GM18508 (cell line): ENCODE results near the gene FOXP3.
A peak's percentile ranks its signal among the peaks of the same experiment; 100 is the strongest.

Experiments used
- ATAC-seq: cut with Tn5 transposase; IDR thresholded peaks from one replicate; pipeline ENCODE4 v1.9.1; 2021; ENCODE audit warnings: moderate number of reproducible peaks; ENCODE audit not compliant: insufficient read depth, unreplicated experiment

The FOXP3 gene

GRCh38 chrX:49276671-49277534 lies 12.4 kb upstream of the FOXP3 start:
- no peak for ATAC-seq

- ATAC-seq, result no peak
Measured at GRCh38 chrX:49276207-49276606, 11.7 kb upstream of the FOXP3 start.

- ATAC-seq, result no peak
Measured at GRCh38 chrX:49273181-49273727, 8.7 kb upstream of the FOXP3 start.

DNA sequence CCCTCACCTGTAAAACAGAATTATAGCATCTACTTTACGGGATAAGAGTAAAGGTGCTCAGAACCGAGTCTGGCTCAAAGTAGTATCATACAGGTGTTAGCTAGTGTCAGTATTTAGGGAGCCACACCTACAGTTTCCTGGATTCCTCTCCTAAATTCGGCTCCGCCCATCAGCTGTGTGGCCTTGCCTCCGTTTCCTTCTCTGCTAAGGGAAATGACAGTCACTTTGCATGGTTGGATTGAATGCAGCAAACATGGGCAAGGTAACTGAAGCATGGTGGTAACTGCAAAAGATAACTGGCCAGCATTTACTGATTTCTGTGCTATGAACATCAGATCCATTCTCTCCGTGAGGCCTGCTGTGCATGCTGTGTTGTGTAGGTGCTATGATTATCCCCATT lies 7.9 kb upstream of the FOXP3 start:
- no peak for ATAC-seq

DNA sequence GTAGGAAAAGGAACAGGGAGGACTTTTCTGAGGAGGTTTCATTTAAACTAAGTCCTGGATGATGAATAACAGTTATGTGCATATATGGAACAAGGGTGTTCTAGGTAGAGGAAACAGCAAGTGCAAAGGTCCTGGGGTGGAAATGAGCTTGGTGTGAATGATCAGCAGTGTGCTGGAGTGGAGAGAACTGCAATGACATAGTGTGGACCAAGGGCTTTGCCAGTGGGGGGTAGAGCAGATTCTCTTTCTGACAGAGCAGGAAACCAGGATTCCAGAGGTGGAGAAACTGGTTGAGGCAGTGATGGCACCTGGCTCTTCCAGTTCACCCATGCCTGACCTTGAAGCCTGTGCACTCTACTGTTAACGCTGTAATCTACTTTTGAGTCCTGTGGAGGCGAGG lies 6.8 kb upstream of the FOXP3 start:
- no peak for ATAC-seq

DNA sequence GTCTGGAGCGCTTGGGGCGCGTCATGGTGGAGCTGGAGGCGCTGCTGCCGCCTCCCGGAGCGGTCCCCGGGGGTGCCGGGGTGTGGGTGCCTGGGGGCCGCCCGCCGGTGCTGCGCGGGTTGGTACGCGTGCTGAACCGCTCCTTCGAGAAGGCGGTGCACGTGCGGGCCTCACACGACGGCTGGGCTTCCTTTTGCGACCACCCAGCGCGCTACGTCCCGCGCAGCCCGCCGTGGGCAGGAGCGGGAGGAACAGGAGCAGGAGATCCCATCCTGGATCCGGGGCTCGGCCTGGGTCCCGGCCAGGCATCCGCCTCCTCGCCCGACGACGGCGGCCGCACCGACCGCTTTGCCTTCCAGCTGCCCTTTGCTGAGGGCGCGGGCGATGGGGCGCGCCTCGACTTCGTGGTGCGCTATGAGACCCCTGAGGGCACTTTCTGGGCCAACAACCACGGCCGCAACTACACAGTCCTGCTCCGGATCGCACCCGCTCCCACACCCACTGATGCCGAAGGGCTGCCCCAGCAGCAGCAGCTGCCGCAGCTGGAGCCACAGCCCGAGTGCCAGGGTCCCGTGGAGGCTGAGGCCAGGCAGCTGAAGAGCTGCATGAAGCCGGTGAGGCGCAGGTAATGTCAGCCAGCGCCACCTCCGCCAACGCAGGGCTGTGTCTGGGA lies 5.9 kb upstream of the FOXP3 start:
- ATAC-seq, result no peak

- ATAC-seq, result no peak
Measured at GRCh38 chrX:49269767-49270248, 5.3 kb upstream of the FOXP3 start, which contains the start of gene PPP1R3F. Gene PPP1R3F (plus strand): TSS chrX:49269793. CDS start chrX:49269870, 77 bp downstream.

DNA sequence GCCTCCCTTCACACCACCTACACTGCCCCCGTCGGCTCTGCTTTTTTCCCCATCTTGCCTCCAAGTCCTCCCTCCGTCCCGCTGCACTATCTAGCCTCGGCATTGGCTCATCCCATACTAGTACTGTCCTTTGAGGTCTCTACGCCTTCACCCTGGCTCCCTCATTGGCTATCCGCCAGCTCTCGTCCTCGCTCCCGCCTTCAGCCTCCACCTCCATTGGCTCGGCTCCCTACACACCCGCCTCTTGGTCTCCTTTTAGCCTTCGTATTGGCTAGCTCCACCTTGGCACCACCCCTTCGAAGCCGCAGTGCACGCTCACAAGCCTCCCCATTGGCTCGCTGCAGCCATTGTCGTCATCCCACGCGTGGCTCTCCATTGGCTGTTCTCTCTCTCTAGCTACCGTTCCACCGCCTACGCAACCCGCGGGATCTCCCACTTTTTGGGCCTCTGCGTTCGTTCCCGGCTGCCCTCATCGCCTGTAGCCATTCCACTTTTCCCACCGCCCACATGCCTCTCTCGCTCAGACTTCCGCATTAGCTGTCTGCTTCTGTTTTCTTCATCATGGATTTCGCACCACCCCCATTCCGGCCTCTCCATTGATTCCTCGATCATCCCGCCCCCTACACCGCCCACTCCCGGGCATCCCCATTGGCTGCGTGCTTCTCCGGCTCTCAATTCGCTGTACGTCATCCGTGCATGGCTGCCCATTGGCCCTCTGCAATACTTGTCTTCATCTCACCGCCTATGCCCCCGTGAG lies 4.7 kb upstream of the FOXP3 start:
- peak; percentile 86 for ATAC-seq

- no peak for ATAC-seq
Measured at GRCh38 chrX:49268702-49269009, 4.1 kb upstream of the FOXP3 start.

GRCh38 chrX:49266523-49267445 lies 2.3 kb upstream of the FOXP3 start:
- no peak for ATAC-seq

DNA sequence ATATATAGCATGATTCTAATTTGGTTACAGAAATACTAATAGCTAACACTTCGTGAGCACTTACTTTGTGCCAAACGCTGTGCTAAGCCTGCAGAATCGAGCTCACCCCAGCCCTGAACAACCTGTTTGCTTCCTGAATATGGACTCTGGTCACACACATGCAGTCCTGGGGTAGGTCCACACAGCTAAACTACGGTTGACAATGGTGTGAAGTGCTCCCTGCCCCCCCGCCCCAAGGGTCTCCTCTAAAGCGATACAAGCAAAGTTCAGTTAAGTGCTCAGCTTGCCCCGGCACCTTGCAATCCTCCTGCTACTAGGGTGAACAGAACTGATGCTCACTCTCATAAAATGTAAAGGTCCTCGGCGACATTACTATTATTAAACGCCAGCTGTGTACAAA lies 879 bp downstream of the FOXP3 start:
- ATAC-seq, result no peak

- ATAC-seq, result no peak
Measured at GRCh38 chrX:49262603-49263002, 1.9 kb downstream of the FOXP3 start.

GRCh38 chrX:49260221-49260985 lies 4.1 kb downstream of the FOXP3 start:
- ATAC-seq, result no peak

- ATAC-seq, result no peak
Measured at GRCh38 chrX:49258749-49259124, 5.8 kb downstream of the FOXP3 start.

DNA sequence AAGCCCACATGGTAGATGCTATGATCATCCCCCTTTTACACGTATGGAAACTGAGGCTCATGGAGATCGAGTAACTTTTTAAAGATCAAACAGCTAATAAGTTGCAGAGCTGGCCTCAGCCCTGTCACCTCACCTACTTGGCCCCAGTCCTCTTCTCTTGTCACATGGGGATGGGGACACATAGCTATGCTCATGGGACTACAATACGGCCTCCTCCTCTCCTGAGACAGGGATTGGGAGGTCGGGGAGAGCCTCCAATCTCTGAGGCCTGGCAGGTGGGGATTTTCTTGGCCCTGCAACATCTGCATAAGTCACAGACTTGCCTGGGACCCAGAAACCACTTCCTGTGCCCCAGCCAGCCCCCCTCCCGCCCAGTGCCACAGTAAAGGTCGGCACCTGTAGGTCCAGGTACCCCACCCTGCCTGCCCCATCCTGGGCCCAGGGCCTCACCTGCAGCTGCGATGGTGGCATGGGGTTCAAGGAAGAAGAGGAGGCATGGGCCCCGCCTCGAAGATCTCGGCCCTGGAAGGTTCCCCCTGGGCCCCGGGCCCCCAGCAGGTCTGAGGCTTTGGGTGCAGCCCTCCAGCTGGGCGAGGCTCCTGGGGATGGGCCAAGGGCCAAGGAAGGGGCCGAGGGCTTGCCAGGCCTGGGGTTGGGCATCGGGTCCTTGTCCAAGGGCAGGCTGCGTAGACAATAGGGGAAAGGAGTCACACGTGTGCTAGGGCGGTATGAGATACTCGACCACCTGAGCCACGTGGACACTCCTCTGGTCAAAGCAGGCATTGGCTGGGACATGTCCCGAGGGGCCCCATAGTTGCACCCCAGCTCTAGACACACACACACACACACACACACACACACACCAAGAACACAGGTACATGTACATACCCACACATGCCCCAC lies 6.4 kb downstream of the FOXP3 start:
- no peak for ATAC-seq

DNA sequence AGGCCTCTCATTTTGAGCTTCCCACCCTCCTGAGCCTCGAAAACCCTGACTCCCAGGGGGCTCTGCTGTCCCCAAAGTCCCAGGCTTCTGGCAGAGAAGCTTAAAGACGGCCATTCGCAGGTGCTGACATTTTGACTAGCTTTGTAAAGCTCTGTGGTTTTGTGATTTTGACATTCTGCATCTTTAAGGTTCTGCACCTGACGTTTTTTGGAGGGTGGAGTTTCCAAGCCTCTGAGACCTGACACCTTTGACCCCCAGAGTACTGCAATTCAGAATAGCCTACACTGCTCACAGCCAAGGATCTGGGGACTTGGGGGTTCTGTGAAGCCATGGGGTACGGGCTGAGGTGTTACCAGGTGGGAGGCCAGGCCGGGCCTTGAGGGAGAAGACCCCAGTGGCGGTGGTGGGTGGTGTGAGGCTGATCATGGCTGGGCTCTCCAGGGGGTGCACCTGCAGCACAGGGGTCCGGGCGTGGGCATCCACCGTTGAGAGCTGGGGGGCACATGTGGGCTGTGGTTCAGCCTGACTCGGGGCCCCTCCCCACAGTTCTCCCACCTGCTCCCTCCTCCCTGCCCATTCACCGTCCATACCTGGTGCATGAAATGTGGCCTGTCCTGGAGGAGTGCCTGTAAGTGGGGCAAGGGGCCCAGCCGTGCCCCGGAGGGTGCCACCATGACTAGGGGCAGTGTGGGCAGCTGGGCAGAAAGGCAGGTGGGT lies 7.3 kb downstream of the FOXP3 start:
- no peak for ATAC-seq

DNA sequence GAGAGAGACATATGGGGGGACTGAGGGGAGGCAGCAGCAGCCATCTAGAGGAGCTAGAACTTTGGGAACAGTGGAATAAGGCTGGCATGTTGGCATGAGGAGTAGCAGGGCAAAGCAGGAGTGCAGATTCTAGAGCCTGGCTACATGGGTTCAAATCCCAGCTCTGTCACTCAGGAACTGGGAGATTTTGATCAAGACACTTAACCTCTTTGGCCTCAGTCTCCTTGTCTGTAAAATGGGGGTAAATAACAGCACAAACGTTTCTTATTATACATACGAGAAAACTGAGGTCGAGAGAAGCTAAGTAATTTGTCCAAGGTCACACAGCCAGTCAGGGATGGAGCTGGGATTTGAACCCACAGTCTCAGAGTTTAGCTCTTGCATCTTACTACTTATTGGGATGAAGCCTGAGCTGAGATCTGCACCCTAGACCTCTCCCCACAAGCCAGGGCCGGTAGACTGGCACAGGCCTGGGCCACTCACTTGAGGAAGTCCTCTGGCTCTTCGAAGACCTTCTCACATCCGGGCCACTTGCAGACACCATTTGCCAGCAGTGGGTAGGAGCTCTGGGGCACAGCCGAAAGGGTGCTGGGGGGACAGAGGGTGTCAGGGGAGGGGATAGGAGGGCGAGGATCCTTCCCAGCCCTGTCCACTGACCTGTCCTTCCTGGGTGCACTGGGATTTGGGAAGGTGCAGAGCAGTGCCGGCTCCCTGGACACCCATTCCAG lies 8.1 kb downstream of the FOXP3 start:
- no peak for ATAC-seq
